T-helper 17 cell (primary cell): ENCODE data around the gene PARD3B. TPM values are rescaled to one million over a fixed set of nuclear protein-coding genes. Genes with fewer than 3 reads are reported as not detected.

ENCODE experiments used
- ATAC-seq: fragments of 150-1000 bp; cut with Tn5 transposase; 2 replicates; pipeline ENCODE4 v1.10.0; 2021; ENCODE audit warnings: mild to moderate bottlenecking, moderate library complexity
- DNase-seq, 3 donors: peaks; one replicate each; pipeline versions ENCODE4 v3.0.0 to v3.0.0-alpha.2; 2020 to 2021
- H3K9me3 ChIP-seq: one replicate; pipeline ENCODE4 v1.7.0; 2013; ENCODE audit warnings: low read length, mild to moderate bottlenecking; ENCODE audit not compliant: control insufficient read depth, poor library complexity, severe bottlenecking
- H3K27ac Mint-ChIP-seq: one replicate; pipeline ENCODE4 v1.8.0; 2022; ENCODE audit warnings: mild to moderate bottlenecking, moderate library complexity, mixed read lengths
- H3K27me3 Mint-ChIP-seq: one replicate; pipeline ENCODE4 v1.8.0; 2022; ENCODE audit warnings: mixed read lengths
- H3K36me3 Mint-ChIP-seq: one replicate; pipeline ENCODE4 v1.8.0; 2022; ENCODE audit warnings: low read depth, mixed read lengths
- H3K4me1 Mint-ChIP-seq: one replicate; pipeline ENCODE4 v1.8.0; 2022; ENCODE audit warnings: mild to moderate bottlenecking, mixed read lengths
- H3K4me3 Mint-ChIP-seq: one replicate; pipeline ENCODE4 v1.8.0; 2022; ENCODE audit warnings: mild to moderate bottlenecking, moderate library complexity, mixed read lengths
- total RNA-seq, 4 donors: library from RNA in 2 of 4; stranded (reverse) in 2 of 4; gene quantifications; one replicate each; pipeline ENCODE4 v1.2.3 and lab custom pipeline; 2022 to 2026

PARD3B gene
- total RNA-seq, 2 donors from 2014 or later = 1.5 to 3.0 TPM

- H3K9me3 ChIP-seq = no peaks in the 10 kb centered on the region
- H3K27me3 Mint-ChIP-seq = no peaks in the 10 kb centered on the region
- H3K4me1 Mint-ChIP-seq = no peaks in the 10 kb centered on the region
- H3K36me3 Mint-ChIP-seq = peaks cover 2% of the 10 kb centered on the region
- no peak overlapping the region for H3K27ac Mint-ChIP-seq
- DNase-seq (no peak), ATAC-seq (no peak)
- H3K4me3 Mint-ChIP-seq = no peak overlapping the region
These were observed 249.9 kb downstream of the PARD3B start for GRCh38 chr2:204795156-204795555.

DNA sequence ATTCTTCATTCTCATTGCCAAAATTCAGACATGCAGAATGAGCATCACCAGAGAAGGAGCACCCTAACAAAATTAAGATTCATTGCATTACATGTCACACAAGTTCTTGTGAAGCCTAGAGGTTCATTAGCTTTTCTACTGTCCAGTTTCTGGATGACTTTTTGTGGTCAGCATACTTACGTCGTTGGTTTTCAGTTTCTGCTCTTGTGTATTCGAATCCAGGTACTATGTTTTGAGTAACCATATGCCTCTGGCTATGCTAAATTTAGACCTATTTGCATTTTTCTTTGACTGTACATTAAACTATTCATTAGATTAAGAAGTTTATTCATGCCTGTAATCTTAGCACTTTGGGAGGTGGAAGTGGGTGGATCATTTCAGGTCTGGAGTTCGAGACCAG, 251.3 kb downstream of the PARD3B start:
- Mint-ChIP-seq H3K4me3 (no peak overlapping the region), H3K4me1 (no peaks in the 10 kb centered on the region), H3K27me3 (no peaks in the 10 kb centered on the region), H3K36me3 (peaks cover 2% of the 10 kb centered on the region), H3K27ac (no peak overlapping the region)
- no peak for ATAC-seq
- DNase-seq = no peak
- no peaks in the 10 kb centered on the region for H3K9me3 ChIP-seq

DNA sequence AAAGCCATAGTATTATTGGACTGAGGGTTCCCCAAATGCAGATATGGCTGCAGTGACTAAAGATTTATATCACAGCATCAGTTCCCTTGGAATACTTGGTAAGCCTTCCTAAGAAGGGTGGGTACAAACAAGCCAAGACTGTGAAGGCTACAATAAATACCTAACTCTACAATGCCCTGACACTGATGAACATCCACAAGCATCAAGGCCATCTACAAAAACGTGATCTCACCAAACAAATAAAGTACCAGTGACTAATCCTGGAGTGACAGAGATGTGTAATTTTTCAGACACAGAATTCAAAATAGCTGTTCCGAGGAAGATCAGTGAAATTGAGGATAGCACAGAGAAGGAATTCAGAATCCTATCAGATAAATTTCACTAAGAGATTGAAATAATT, 254.5 kb downstream of the PARD3B start:
- Mint-ChIP-seq H3K27me3 (no peaks in the 10 kb centered on the region), H3K27ac (no peak overlapping the region), H3K36me3 (peaks cover 2% of the 10 kb centered on the region), H3K4me3 (no peak overlapping the region), H3K4me1 (no peaks in the 10 kb centered on the region)
- no peaks in the 10 kb centered on the region for H3K9me3 ChIP-seq
- no peak for ATAC-seq
- no peak for DNase-seq

DNA sequence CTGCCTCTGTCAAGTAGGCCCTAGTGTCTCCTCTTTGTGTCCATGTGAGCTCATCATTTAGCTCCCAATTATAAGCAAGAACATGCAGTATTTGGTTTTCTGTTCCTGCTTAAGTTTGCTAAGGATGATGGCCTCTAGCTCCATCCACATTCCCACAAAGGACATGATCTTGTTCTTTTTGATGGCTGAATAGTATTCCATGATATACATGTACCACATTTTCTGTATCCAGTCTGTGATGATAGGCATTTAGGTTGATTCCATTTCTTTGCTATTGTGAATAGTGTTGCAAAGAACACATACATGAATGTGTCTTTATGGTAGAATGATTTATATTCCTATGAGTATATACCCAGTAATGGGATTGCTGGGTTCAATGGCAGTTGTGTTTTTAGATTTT, 263.2 kb downstream of the PARD3B start:
- no peak overlapping the region for H3K27ac Mint-ChIP-seq
- DNase-seq (no peak), ATAC-seq (no peak)
- no peak overlapping the region for H3K4me3 Mint-ChIP-seq
- H3K9me3 ChIP-seq = peaks cover 2% of the 10 kb centered on the region
- no peaks in the 10 kb centered on the region for H3K27me3 Mint-ChIP-seq
- no peaks in the 10 kb centered on the region for H3K4me1 Mint-ChIP-seq
- no peaks in the 10 kb centered on the region for H3K36me3 Mint-ChIP-seq

GRCh38 chr2:204824751-204825453, 279.6 kb downstream of the PARD3B start:
- no peaks in the 10 kb centered on the region for H3K9me3 ChIP-seq
- ATAC-seq (no peak), DNase-seq (no peak)
- H3K27ac Mint-ChIP-seq = no peak overlapping the region
- peaks cover 2% of the 10 kb centered on the region for H3K4me1 Mint-ChIP-seq
- H3K36me3 Mint-ChIP-seq = no peaks in the 10 kb centered on the region
- no peak overlapping the region for H3K4me3 Mint-ChIP-seq
- no peaks in the 10 kb centered on the region for H3K27me3 Mint-ChIP-seq

- no peak for DNase-seq
- no peaks in the 10 kb centered on the region for H3K36me3 Mint-ChIP-seq
- no peak overlapping the region for H3K27ac Mint-ChIP-seq
- H3K4me1 Mint-ChIP-seq = peaks cover 2% of the 10 kb centered on the region
- ATAC-seq = no peak
- no peak overlapping the region for H3K4me3 Mint-ChIP-seq
- no peaks in the 10 kb centered on the region for H3K27me3 Mint-ChIP-seq
- H3K9me3 ChIP-seq = no peaks in the 10 kb centered on the region
These were observed 280.4 kb downstream of the PARD3B start for GRCh38 chr2:204825681-204826080.

DNA sequence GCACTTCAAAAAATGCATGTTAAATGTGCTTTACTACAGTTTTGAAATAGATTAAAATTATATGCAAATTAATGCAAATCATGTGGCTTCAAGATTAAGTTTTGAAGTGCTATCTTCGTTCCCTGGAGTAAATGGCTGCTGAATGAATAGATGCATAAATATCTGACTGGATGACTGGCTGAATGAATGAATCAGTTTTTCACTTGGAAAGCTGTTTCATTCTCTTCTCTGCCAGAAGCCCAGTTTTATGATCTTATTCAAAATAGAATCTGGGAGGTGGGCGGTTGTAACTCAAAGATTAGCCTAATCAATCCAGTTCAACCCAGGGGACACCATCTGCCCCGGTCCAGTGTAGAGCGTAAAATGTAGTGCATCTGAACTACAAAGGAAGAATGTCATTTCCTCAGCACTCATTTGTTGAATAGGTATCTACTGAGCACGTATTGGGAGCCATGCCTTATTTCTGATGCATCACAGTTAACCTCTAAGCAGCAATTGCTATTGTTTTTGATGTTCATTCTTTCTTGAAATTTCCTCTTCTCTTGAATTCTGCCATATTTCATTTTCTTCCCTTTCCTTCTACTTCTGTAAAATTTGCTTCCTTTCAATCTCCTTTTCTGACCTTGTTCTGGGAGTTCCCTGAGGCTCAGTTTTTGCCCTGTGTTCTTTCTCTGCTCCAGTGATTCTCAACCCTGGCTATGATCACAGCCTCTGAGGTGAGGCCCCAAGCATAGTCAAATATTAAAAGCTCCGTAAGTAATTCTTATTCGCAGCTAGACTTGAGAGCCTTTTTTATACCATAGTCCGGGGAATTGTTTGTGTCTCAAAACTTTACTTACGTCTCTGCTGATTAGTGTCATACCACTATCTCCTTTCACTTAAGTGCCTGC, 282.7 kb downstream of the PARD3B start:
- peaks cover 2% of the 10 kb centered on the region for H3K4me1 Mint-ChIP-seq
- no peaks in the 10 kb centered on the region for H3K9me3 ChIP-seq
- no peaks in the 10 kb centered on the region for H3K36me3 Mint-ChIP-seq
- no peak for DNase-seq
- ATAC-seq = no peak
- no peak overlapping the region for H3K27ac Mint-ChIP-seq
- no peak overlapping the region for H3K4me3 Mint-ChIP-seq
- no peaks in the 10 kb centered on the region for H3K27me3 Mint-ChIP-seq

DNA sequence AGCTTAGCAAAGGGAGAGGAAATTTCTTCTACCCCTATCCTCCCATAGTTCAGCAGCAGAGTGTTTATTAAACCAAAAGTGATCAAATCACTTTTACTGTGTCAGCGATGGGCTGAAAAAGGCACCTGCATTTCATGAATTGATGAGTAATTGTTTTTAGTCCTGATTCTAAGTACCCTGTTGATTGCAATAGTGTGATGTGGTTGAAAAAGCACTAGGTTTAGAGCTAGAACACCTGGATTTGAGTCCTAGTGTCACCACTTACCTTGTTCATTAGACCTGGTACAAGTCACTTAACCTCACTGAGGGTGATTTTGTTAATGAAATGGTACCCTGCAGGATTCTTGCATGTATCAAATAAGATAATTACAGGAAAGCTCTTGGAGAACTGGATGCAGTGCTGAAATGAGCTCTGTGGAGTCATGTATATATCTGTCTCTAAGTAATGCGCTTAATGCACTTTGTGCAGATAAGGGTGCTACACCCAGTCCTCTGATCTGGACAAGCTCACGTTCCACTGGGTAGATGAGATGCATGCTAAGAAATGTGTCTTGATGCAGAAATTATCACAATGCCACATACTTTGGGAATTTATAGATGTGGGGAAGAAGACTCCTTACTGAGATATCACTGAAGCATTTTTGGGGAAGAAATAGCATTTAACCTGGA, 289.6 kb downstream of the PARD3B start:
- no peaks in the 10 kb centered on the region for H3K9me3 ChIP-seq
- Mint-ChIP-seq H3K36me3 (no peaks in the 10 kb centered on the region), H3K27me3 (peaks cover 4% of the 10 kb centered on the region), H3K4me1 (no peaks in the 10 kb centered on the region), H3K4me3 (no peak overlapping the region), H3K27ac (no peak overlapping the region)
- DNase-seq (no peak), ATAC-seq (no peak)

DNA sequence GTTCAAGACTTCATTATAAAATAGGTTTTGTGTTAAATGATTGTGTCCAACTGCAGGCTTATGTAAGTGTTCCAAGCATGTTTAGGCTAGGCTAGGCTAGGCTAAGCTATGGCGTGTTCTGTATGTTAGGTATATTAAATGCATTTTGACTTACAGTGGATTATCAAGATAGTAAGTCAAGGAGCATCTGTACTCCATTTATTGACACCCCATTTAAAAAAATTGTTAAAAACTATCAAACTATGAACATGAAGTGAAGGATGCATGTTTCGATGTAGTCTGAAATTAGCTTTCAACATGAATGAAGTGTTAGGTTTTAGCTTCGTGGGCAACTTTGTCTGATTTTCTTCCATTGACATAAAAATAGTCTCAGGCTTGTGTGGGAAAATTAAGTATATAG, 290.5 kb downstream of the PARD3B start:
- no peak overlapping the region for H3K4me3 Mint-ChIP-seq
- H3K9me3 ChIP-seq = no peaks in the 10 kb centered on the region
- no peak overlapping the region for H3K27ac Mint-ChIP-seq
- H3K27me3 Mint-ChIP-seq = peaks cover 4% of the 10 kb centered on the region
- ATAC-seq = no peak
- DNase-seq = no peak
- H3K4me1 Mint-ChIP-seq = no peaks in the 10 kb centered on the region
- no peaks in the 10 kb centered on the region for H3K36me3 Mint-ChIP-seq

- H3K9me3 ChIP-seq = no peaks in the 10 kb centered on the region
- H3K4me1 Mint-ChIP-seq = peaks cover 8% of the 10 kb centered on the region
- ATAC-seq = peak; percentile 50
- DNase-seq = no peak
- no peak overlapping the region for H3K4me3 Mint-ChIP-seq
- peaks cover 4% of the 10 kb centered on the region for H3K27me3 Mint-ChIP-seq
- no peak overlapping the region for H3K27ac Mint-ChIP-seq
- H3K36me3 Mint-ChIP-seq = no peaks in the 10 kb centered on the region
These were observed 295.2 kb downstream of the PARD3B start for GRCh38 chr2:204840504-204840903.

- H3K9me3 ChIP-seq = no peaks in the 10 kb centered on the region
- Mint-ChIP-seq H3K36me3 (no peaks in the 10 kb centered on the region), H3K4me1 (peaks cover 8% of the 10 kb centered on the region), H3K4me3 (no peak overlapping the region), H3K27me3 (no peaks in the 10 kb centered on the region), H3K27ac (peak overlapping the region; percentile 53)
- ATAC-seq (no peak), DNase-seq (no peak)
These were observed 296.8 kb downstream of the PARD3B start for GRCh38 chr2:204842068-204842467.

- Mint-ChIP-seq H3K4me3 (peak overlapping the region; percentile 33), H3K36me3 (no peaks in the 10 kb centered on the region), H3K4me1 (peaks cover 8% of the 10 kb centered on the region), H3K27me3 (no peaks in the 10 kb centered on the region), H3K27ac (peak overlapping the region; percentile 53)
- ATAC-seq (peak; percentile 85), DNase-seq (no peak)
- no peaks in the 10 kb centered on the region for H3K9me3 ChIP-seq
These were observed 297.6 kb downstream of the PARD3B start for GRCh38 chr2:204842661-204843485.

DNA sequence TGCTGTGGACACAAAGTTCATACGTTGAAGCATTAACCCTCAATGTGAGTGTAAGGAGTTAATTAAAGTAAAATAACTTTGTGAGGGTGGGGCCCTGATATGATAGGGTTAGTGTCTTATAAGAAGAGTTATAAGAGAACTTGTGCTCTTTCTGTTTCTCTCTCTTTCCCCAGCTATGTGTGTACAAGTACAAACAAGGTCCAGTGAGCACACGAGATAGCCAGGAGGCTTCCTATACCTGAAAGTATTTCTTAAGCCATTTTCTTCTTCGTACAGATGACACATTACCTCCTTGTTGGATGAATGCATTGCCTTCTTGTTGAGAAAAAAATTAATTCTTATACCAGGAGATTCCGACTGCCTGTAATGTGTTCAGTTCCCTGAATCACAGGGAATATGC, 301.2 kb downstream of the PARD3B start:
- Mint-ChIP-seq H3K36me3 (no peaks in the 10 kb centered on the region), H3K27ac (no peak overlapping the region), H3K27me3 (no peaks in the 10 kb centered on the region), H3K4me1 (peaks cover 5% of the 10 kb centered on the region), H3K4me3 (no peak overlapping the region)
- ATAC-seq (no peak), DNase-seq (no peak)
- H3K9me3 ChIP-seq = no peaks in the 10 kb centered on the region
